GM18505 (cell line): ENCODE data around the gene AHRR.
"Not testable (repeated sequence)": the region's sequence is repeated elsewhere in the genome, so short reads cannot be mapped to it uniquely, and the experiment has no call there.

Experiments used
- ATAC-seq: cut with Tn5 transposase; IDR thresholded peaks from one replicate; pipeline ENCODE4 v1.9.1; 2021; ENCODE audit not compliant: unreplicated experiment
- POLR2A ChIP-seq: IDR thresholded peaks from 4 replicates; pipeline ENCODE4 v1.6.1; 2011; ENCODE audit warnings: borderline replicate concordance; ENCODE audit not compliant: insufficient read depth, insufficient read length; ENCODE audit errors: extremely low read depth

Gene AHRR

DNA sequence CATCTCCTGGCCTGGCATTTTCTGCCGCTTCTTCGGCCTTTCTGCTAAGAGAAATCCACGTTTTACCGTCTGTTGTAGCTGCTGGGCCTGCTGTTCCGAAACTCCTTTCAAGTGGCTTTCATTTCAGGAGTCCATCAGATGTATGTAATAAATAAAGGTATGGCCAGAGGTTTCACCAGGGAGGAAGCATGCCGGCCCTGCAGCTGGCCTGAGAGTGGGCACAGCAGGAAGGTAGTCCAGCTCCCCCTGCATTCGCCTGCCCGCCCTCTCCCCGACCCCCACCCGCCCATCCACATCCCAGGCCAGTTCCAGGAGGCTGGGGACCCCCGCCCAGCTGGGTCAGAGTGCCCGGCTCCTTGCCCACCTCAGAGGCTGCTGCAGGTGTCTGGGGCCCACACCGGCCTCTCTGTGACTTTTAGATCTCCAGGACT lies 75.0 kb downstream of the AHRR start:
- no peak for ATAC-seq
- TF ChIP-seq POLR2A: no peak

DNA sequence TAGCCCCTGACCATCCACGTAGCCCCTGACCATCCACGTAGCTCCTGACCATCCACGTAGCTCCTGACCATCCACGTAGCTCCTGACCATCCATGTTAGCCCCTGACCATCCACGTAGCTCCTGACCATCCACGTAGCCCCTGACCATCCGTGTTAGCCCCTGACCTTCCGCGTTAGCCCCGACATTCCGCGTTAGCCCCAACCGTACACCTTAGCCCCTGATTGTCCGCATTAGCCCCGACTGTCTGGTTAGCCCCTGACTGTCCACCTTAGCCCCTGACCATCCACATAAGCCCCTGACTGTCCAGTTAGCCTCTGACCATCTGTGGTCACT lies 76.6 kb downstream of the AHRR start:
- ATAC-seq: not testable (repeated sequence)

DNA sequence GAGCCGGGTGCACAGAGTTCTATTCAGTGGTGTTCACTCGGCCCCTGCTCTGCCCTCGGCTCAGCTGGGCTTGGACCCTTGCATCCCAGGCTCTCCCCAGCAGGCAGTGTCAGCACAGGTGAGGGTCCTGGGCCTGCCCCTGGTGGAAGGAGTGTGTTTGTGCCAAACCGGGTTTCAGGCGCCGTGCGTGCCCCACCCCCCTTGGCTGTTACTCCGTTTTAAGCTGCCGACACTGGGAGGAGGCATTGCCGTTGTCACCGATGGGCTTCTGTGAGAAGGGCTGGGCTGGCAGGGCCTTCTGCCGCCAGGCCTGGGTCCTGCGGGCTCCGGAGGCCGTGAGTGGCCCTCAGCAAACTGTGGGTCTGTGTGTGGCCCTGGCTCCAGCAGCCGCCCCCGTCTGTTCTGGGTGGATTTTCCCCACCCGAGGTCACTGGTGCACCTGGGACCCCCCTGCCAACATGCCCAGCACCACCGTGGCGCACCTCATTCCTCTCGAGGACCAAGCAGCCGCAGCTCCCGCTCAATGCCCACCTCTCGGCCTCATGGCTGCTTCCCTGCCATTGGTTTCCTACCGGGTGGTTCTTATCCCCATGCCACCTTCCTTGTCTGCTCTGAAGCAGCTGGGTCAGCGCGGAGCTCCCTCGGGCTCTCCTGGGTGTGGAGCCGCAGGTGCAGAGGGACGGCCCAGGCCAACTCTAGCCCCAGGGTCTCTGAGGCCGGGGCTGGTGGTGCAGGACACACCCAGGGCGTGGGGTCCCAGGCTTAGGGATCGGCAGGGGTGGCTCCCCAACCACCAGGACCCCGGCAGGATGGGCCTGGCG lies 77.2 kb downstream of the AHRR start:
- no peak for ATAC-seq
- no peak for TF ChIP-seq POLR2A

DNA sequence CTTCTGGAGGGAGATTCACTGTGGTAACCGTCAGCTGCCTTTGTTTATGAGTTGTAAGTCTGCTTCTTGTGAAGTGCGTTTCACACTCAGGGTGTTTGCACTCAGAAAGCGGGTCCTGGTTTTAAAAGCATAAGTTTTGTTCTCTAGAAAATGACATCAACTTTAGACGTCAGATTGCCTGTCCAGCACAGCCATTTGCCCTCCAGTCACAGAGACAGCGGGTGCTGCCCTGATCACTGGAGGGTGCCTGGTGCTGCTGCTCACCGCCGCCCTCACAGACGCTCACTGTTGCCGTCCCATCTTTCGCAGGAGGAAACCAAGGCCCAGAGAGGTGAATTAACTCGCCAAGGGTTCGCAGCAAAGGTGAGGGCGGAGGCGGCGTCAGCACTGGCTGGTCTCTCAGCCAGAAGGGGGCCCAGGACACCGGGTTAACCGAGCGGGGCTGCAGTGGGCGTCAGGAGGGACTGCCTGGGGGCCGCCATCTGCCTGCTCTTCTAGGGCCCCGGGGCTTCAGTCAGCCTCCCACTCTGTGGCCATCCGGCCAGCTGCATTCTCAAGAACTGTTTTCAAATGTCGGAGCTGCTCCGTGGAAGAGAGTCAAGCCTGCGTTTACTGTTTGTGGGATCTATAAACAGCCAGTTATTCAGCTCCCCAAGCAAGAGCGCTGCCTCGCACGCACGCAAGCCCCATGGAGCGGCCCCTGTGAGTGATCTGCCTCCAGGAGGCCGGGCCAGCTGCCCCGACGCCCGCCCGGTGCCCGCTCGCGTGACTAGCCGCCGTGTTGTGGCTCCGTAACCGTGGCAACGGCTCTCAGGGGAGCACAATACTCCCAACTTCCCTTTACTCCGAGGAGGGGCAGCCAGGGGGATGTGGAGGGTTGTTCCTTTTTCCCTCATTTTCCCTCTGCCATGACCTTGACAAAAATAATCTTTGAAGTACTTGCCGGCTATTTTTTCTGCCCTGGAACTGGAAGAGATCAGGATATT lies 78.1 kb downstream of the AHRR start:
- peak; percentile 41 for TF ChIP-seq POLR2A
- ATAC-seq: peak; percentile 62

DNA sequence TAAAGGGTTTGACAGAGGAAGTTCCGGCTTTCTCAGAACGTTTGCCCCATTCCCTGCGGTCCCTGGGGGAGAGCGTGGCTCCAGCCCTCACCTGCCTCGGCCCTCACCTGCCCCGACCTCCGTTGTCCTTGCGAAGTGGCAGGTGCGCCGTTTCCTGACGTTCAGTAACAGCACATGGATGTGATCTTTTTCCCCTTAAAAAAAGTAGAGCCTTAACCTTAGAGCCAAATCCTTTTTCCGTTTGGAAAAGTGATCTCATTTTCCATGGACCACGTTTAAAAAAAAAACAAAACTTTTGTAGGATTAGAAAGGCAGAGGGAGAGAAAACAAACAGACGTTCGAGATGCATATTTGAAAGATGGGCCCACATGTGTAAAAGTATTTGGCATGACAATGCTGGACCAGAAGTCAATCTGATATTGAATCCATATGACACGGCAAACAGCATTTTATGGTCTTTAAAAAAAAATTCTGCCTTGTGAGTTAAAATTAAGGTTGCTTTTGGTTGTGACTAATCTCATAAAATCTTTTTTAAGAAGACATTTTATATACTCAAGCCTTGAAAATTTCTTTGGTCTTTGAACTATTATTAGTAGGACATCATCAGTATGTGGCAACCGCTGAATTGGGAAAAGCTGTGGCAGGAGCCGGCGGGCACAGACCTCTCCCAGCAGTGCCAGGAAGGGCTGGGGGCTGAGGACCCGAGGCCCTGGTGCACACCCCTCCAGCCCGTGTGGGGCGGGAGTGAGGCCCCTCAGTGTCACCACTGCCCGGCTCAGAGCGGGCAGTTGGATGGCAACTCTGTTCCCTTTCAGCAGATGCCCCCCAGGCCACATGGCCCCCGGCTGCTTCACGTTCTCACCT lies 79.0 kb downstream of the AHRR start:
- peak; percentile 9 for ATAC-seq
- TF ChIP-seq POLR2A: no peak

DNA sequence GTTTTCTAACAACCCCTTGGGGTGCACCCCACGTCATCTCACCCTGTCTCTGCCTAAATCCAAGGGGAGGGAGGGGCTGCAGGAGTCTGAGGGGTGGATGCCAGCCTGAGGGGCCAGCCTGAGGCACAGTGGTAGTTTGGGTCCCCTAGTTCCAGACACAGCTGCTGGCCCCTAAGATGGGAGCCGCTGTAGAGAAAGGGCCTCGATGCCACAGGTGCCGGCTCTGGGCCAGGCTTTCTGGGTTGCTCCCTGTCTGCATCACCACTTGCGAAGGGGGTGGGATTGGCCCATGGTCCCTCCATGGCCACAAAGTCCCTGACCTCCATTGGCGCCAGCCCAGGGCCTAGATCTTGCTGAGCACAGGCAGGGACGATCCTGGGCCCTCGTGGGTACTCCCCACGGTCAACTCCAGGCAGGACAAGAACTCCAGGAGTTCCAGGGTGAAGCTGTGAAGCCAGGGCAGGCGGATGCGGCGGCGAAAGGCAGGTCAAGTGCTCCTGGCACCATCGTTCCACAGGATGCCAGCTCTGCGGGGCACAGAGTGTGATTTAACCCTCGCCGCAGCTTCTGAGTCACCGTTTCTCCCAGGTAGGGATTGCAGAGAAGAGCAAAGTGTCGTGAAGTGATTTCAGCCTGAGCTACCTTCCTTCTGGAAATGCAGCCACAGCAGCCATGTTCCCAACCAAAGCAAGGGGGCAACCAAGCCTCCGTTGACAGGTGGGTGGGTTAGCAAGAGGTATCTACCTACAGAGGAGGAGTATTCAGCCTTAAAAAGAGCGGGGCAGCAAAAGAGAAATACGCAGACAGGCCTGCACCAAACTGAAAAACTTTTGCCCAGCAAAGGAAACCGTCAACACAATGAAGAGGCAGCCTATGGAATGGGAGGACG lies 79.9 kb downstream of the AHRR start:
- TF ChIP-seq POLR2A: no peak
- no peak for ATAC-seq

DNA sequence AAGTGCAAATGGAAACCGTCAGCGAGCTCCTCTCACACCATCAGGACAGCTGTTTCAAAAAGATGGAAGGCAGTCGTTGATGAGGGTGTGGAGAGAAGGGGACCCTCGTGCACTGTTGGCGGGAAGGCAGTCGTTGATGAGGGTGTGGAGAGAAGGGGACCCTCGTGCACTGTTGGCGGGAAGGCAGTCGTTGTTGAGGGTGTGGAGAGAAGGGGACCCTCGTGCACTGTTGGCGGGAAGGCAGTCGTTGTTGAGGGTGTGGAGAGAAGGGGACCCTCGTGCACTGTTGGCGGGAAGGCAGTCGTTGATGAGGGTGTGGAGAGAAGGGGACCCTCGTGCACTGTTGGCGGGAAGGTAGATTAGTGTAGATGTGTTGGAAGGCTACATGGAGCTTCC lies 80.7 kb downstream of the AHRR start:
- ATAC-seq: not testable (repeated sequence)

DNA sequence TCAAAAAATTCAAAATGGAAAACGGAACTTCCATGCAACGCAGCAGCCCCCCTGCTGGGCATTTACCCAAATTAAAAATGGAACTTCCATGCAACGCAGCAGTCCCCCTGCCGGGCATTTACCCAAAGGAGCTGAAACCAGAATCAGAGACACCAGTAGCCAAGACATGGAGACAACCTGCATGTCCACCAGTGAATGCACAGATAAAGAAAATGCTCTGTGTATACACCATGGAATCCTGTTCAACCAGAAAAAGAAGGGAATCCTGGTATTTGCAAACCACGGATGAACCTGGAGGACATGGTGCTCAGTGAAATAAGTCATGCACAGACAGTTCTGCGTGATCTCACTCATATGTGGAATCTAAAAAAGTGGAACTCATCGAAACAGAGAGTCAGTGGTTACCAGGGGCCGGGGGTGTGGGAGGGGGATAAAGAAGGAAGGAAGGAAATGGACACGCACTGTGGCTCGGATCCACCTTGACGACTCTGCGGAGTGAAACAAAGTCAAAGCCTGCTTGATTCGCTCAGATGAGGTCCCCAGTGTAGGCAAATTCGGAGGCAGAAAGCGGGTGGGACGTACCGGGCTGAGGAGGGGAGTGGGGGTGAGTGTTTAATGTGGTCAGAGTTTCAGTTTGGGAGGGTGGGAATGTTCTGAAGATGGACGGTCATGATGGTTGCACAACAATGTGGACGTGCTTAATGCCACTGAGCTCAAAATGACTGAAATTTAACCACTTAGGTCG lies 81.3 kb downstream of the AHRR start:
- ATAC-seq: peak; percentile 58

DNA sequence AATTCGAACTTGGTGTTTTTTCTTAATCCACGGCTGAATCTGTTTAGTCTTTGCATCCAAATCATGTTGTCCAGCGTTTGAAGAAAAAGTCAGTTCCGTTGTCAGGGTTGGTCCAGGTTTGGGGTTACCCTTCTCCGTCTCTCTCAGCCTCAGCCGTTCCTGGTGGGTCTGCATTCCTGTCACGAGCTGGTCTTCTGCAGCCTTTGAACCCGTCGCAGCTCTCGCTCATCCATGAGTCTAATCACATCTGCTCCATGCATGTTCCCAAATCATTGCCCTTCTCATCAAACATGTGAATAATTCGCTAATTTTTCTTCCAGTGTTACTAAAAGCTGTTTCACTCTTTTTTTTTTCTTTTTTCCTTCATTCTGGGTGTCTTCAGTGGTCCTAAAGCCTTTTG lies 82.5 kb downstream of the AHRR start:
- no peak for ATAC-seq
- no peak for TF ChIP-seq POLR2A

More for the DNA sequence above, 81.3 kb downstream of the AHRR start:
- no peak for TF ChIP-seq POLR2A

DNA sequence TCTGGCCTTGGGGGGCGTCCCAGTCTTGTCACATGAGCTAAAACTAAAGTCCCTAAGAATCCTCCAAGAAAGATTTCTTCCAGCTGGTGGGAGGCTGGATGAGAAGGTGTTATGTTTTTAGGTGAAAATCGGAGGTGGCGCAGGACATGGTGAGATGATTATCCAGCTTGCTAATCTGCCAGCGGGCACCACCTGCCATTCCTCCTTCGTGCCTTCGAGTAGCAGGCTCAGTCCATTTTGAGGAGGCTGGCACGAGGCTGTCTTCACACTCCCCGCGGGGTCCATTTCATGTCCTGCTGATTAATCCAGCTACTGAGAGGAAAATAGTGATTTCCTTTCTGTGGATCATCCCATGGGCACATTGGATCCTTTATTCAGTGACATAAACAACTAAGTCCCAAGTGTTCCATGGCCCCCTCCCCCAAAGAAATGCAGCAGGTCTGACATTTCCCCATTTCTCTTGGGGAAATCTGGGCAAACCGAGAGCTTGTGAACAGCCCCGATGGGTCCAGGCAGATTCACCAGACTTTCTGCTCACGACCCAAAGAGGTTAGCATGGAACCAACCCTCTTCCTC lies 83.2 kb downstream of the AHRR start:
- ATAC-seq: no peak
- no peak for TF ChIP-seq POLR2A

DNA sequence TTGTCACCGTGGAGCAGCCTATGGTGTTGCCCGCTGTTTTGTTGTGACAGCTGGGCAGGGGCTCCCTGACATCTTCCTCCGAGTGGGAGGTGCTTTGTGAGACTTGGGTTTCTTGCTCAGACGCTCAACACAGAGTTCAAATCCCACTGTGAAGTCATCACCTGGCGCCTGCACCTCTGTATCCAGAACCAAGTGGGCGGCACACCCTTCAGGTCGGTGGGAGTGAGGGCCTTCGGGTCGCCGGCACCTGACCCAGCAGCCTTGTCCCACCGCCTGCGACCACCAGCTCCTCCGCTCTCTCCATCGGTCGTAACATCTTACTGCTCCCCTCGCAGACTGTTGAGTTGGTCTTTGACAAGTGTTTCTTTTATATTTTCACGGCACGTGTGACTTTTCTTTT lies 83.9 kb downstream of the AHRR start:
- no peak for TF ChIP-seq POLR2A
- ATAC-seq: no peak
